Activated CD4-positive, alpha-beta T cell treated with anti-CD3 and anti-CD28 coated beads for 4 hours (primary cell): ENCODE data around the gene CYP26B1.

Experiments used
- DNase-seq, 2 donors: peaks; one replicate each; pipeline ENCODE4 v3.0.0-alpha.2; 2020

Gene CYP26B1

GRCh38 chr2:72128059-72128842 lies 19.4 kb downstream of the CYP26B1 start:
- DNase-seq = no peak

- DNase-seq = no peak
Measured at GRCh38 chr2:72127401-72128058, 20.1 kb downstream of the CYP26B1 start.

- DNase-seq = no peak
Measured at GRCh38 chr2:72126186-72127100, 21.2 kb downstream of the CYP26B1 start.

- DNase-seq = no peak
Measured at GRCh38 chr2:72124376-72124775, 23.3 kb downstream of the CYP26B1 start.

GRCh38 chr2:72121153-72121552 lies 26.5 kb downstream of the CYP26B1 start:
- no peak for DNase-seq

- no peak for DNase-seq
Measured at GRCh38 chr2:72118951-72119350, 28.7 kb downstream of the CYP26B1 start.

- no peak for DNase-seq
Measured at GRCh38 chr2:72118386-72118785, 29.3 kb downstream of the CYP26B1 start.

GRCh38 chr2:72117718-72118117 lies 29.9 kb downstream of the CYP26B1 start:
- no peak for DNase-seq

GRCh38 chr2:72117029-72117428 lies 30.6 kb downstream of the CYP26B1 start:
- no peak for DNase-seq

- DNase-seq = no peak
Measured at GRCh38 chr2:72116081-72116533, 31.6 kb downstream of the CYP26B1 start.

GRCh38 chr2:72115110-72116080 lies 32.3 kb downstream of the CYP26B1 start:
- no peak for DNase-seq

- no peak for DNase-seq
Measured at GRCh38 chr2:72114693-72115051, 33.0 kb downstream of the CYP26B1 start.

- DNase-seq = no peak
Measured at GRCh38 chr2:72113847-72114692, 33.6 kb downstream of the CYP26B1 start.

- no peak for DNase-seq
Measured at GRCh38 chr2:72112981-72113846, 34.4 kb downstream of the CYP26B1 start.

- no peak for DNase-seq
Measured at GRCh38 chr2:72112401-72112800, 35.3 kb downstream of the CYP26B1 start.

- no peak for DNase-seq
Measured at GRCh38 chr2:72111061-72111460, 36.6 kb downstream of the CYP26B1 start.

GRCh38 chr2:72109904-72110303 lies 37.8 kb downstream of the CYP26B1 start:
- DNase-seq = no peak

- no peak for DNase-seq
Measured at GRCh38 chr2:72109291-72109690, 38.4 kb downstream of the CYP26B1 start.

GRCh38 chr2:72108121-72108520 lies 39.5 kb downstream of the CYP26B1 start:
- DNase-seq = no peak

- DNase-seq = no peak
Measured at GRCh38 chr2:72106978-72107377, 40.7 kb downstream of the CYP26B1 start.
